H9 (cell line): Measurements from ENCODE around the gene ZNF683. TPM values are rescaled to one million over a fixed set of nuclear protein-coding genes. Genes with fewer than 3 reads are reported as not detected.

Source experiments
- DNase-seq: peaks from one replicate; pipeline ENCODE4 v3.0.0-alpha.2; 2017
- H2AFZ ChIP-seq: one replicate; pipeline ENCODE4 v1.6.1; 2013; ENCODE audit warnings: mild to moderate bottlenecking, low read length, control low read depth, moderate library complexity
- H2AK5ac ChIP-seq: 2 replicates; pipeline ENCODE4 v1.6.1; 2013; ENCODE audit warnings: low read length, control low read depth, mixed read lengths; ENCODE audit not compliant: insufficient read length
- H2BK120ac ChIP-seq: one replicate; pipeline ENCODE4 v1.6.1; 2013; ENCODE audit warnings: low read depth, mild to moderate bottlenecking, low read length, control low read depth, inconsistent platforms; ENCODE audit not compliant: poor library complexity, severe bottlenecking
- H2BK12ac ChIP-seq: 2 replicates; pipeline ENCODE4 v1.6.1; 2013; ENCODE audit warnings: low read length, control low read depth, mixed read lengths, low read depth; ENCODE audit not compliant: insufficient read length
- H2BK15ac ChIP-seq: 2 replicates; pipeline ENCODE4 v1.6.1; 2013; ENCODE audit warnings: low read depth, low read length, control low read depth
- H2BK20ac ChIP-seq: one replicate; pipeline ENCODE4 v1.6.1; 2013; ENCODE audit warnings: low read depth, mild to moderate bottlenecking, low read length, control low read depth, inconsistent platforms; ENCODE audit not compliant: poor library complexity, severe bottlenecking
- H2BK5ac ChIP-seq: 2 replicates; pipeline ENCODE4 v1.6.1; 2013; ENCODE audit warnings: low read length, control low read depth, mixed read lengths; ENCODE audit not compliant: insufficient read length
- H3K14ac ChIP-seq: 2 replicates; pipeline ENCODE4 v1.6.1; 2013; ENCODE audit warnings: low read length, control low read depth; ENCODE audit not compliant: insufficient read depth
- H3K18ac ChIP-seq: 2 replicates; pipeline ENCODE4 v1.6.1; 2013; ENCODE audit warnings: low read depth, mild to moderate bottlenecking, mixed read lengths, low read length, control low read depth; ENCODE audit not compliant: insufficient read length
- H3K23ac ChIP-seq: 2 replicates; pipeline ENCODE4 v1.6.1; 2013; ENCODE audit warnings: low read length, control low read depth, mixed read lengths, low read depth; ENCODE audit not compliant: insufficient read length
- H3K23me2 ChIP-seq: 2 replicates; pipeline ENCODE4 v1.6.1; 2013; ENCODE audit warnings: low read depth, mild to moderate bottlenecking, mixed read lengths, low read length, control low read depth; ENCODE audit not compliant: insufficient read length, poor library complexity, severe bottlenecking
- H3K27ac ChIP-seq: 2 replicates; pipeline ENCODE4 v1.5.1; 2013; ENCODE audit warnings: low read length, control low read depth, mixed read lengths, low read depth; ENCODE audit not compliant: insufficient read length
- H3K27me3 ChIP-seq: 2 replicates; pipeline ENCODE4 v1.6.1; 2013; ENCODE audit warnings: low read length, control low read depth, inconsistent platforms; ENCODE audit not compliant: insufficient read depth
- H3K4ac ChIP-seq: 2 replicates; pipeline ENCODE4 v1.6.1; 2013; ENCODE audit warnings: low read depth, mild to moderate bottlenecking, control low read depth, inconsistent platforms, low read length, moderate library complexity
- H3K4me1 ChIP-seq: 2 replicates; pipeline ENCODE4 v1.6.1; 2013; ENCODE audit warnings: low read length, control low read depth, inconsistent platforms; ENCODE audit not compliant: insufficient read depth
- H3K4me2 ChIP-seq: 2 replicates; pipeline ENCODE4 v1.6.1; 2013; ENCODE audit warnings: low read length, control low read depth, mixed read lengths; ENCODE audit not compliant: insufficient read length, insufficient read depth
- H3K56ac ChIP-seq: 2 replicates; pipeline ENCODE4 v1.6.1; 2013; ENCODE audit warnings: low read depth, mild to moderate bottlenecking, mixed read lengths, low read length, control low read depth; ENCODE audit not compliant: insufficient read length
- H3K79me1 ChIP-seq: 2 replicates; pipeline ENCODE4 v1.6.1; 2013; ENCODE audit warnings: low read depth, mild to moderate bottlenecking, moderate library complexity, low read length, control low read depth, inconsistent platforms; ENCODE audit not compliant: insufficient read depth, poor library complexity, severe bottlenecking
- H3K79me2 ChIP-seq: 2 replicates; pipeline ENCODE4 v1.6.1; 2013; ENCODE audit warnings: low read length, control low read depth, inconsistent platforms; ENCODE audit not compliant: insufficient read depth
- H3K9ac ChIP-seq: 2 replicates; pipeline ENCODE4 v1.6.1; 2013; ENCODE audit warnings: low read length, control low read depth, mixed read lengths; ENCODE audit not compliant: insufficient read length; ENCODE audit errors: extremely low read depth
- H3K9me3 ChIP-seq: one replicate; pipeline ENCODE4 v1.6.1; 2013; ENCODE audit warnings: low read depth, low read length, inconsistent platforms; ENCODE audit not compliant: control insufficient read depth
- H3T11ph ChIP-seq: one replicate; pipeline ENCODE4 v1.6.1; 2013; ENCODE audit warnings: mild to moderate bottlenecking, low read length, control low read depth, inconsistent platforms
- H4K20me1 ChIP-seq: one replicate; pipeline ENCODE4 v1.6.1; 2013; ENCODE audit not compliant: control insufficient read depth, insufficient read length, insufficient read depth
- H4K5ac ChIP-seq: 2 replicates; pipeline ENCODE4 v1.6.1; 2013; ENCODE audit warnings: low read depth, mild to moderate bottlenecking, mixed read lengths, low read length, control low read depth; ENCODE audit not compliant: insufficient read length
- H4K8ac ChIP-seq: replicated peaks from 2 replicates; pipeline ENCODE4 v1.6.1; 2013; ENCODE audit warnings: low read length, control low read depth, mixed read lengths, low read depth; ENCODE audit not compliant: insufficient read length
- H4K91ac ChIP-seq: 2 replicates; pipeline ENCODE4 v1.6.1; 2013; ENCODE audit warnings: low read depth, mild to moderate bottlenecking, moderate library complexity, mixed read lengths, low read length, control low read depth; ENCODE audit not compliant: insufficient read length
- H3K27ac Mint-ChIP-seq, 3 experiments: 2 replicates in 2 of 3; 3 replicates in 1 of 3; pipeline ENCODE4 v1.8.0; 2020 to 2021; ENCODE audit warnings: mixed read lengths in 3 of 3, mild to moderate bottlenecking in 1 of 3, moderate library complexity in 1 of 3
- H3K27me3 Mint-ChIP-seq: 2 replicates; pipeline ENCODE4 v1.8.0; 2021; ENCODE audit warnings: low read depth, mild to moderate bottlenecking, moderate library complexity, mixed read lengths
- H3K36me3 Mint-ChIP-seq, 3 experiments: 2 replicates in 2 of 3; 3 replicates in 1 of 3; pipeline ENCODE4 v1.8.0; 2020 to 2021; ENCODE audit warnings: low read depth in 3 of 3, mixed read lengths in 3 of 3; ENCODE audit not compliant: insufficient read depth in 1 of 3
- H3K4me1 Mint-ChIP-seq, 2 experiments: 2 replicates each; pipeline ENCODE4 v1.8.0; 2020; ENCODE audit warnings: mixed read lengths in 2 of 2
- H3K4me3 Mint-ChIP-seq, 2 experiments: 2 replicates in 1 of 2; 3 replicates in 1 of 2; pipeline ENCODE4 v1.8.0; 2020 to 2021; ENCODE audit warnings: mild to moderate bottlenecking in 2 of 2, mixed read lengths in 2 of 2, moderate library complexity in 1 of 2
- H3K9me3 Mint-ChIP-seq, 2 experiments: 2 replicates in 1 of 2; 3 replicates in 1 of 2; pipeline ENCODE4 v1.8.0; 2020; ENCODE audit warnings: mild to moderate bottlenecking in 2 of 2, mixed read lengths in 2 of 2, moderate library complexity in 1 of 2
- CTCF ChIP-seq: fragments of 200-600 bp; sonication (generic); conservative IDR thresholded peaks from 3 replicates; pipeline ENCODE4 v1.8.0; 2021; ENCODE audit warnings: antibody characterized with exemption, mild to moderate bottlenecking
- WGBS: extraction: QIAGEN DNeasy Blood & Tissue Kit; methylation state at CpG from one replicate; pipeline ENCODE4 v1.1.7; 2013; ENCODE audit warnings: missing lambda C conversion rate, low lambda C conversion rate, mixed read lengths; ENCODE audit not compliant: insufficient read length; ENCODE audit errors: extremely low coverage; 5-methylcytosine and 5-hydroxymethylcytosine counted together
- total RNA-seq: library from RNA; stranded (reverse); gene quantifications from 2 replicates; pipeline ENCODE4 v1.2.1, GENCODE V29; 2021

Gene ZNF683
- total RNA-seq, 1 experiment from 2014 or later: not detected

- Histone ChIP-seq H3K23ac (no peak overlapping the region), H3K23me2 (peaks cover 4% of the 10 kb centered on the region), H4K5ac (no peak overlapping the region), H4K91ac (no peak overlapping the region), H2AFZ (no peak overlapping the region), H3K9me3 (no peaks in the 10 kb centered on the region), H2BK20ac (no peak overlapping the region), H2BK5ac (no peak overlapping the region), H3K27ac (no peak overlapping the region), H3T11ph (no peak overlapping the region), H3K4me2 (no peak overlapping the region), H4K8ac (no peak overlapping the region), H3K27me3 (no peaks in the 10 kb centered on the region; the same call in 1 of the 2 replicates), H3K9ac (no peak overlapping the region), H2BK12ac (no peak overlapping the region), H3K4me1 (no peaks in the 10 kb centered on the region), H3K79me1 (no peaks in the 10 kb centered on the region), H3K4ac (no peak overlapping the region), H3K14ac (no peak overlapping the region), H2BK120ac (no peak overlapping the region), H2AK5ac (no peak overlapping the region), H2BK15ac (no peak overlapping the region), H3K79me2 (no peaks in the 10 kb centered on the region), H3K18ac (no peak overlapping the region), H4K20me1 (no peaks in the 10 kb centered on the region), H3K56ac (no peak overlapping the region)
- Mint-ChIP-seq H3K36me3 (no peaks in the 10 kb centered on the region), H3K4me1 (peaks cover 22 to 26% of the 10 kb centered on the region in 2 experiments), H3K27me3 (peaks cover 50% of the 10 kb centered on the region), H3K4me3 (no peak overlapping the region), H3K27ac (no peak overlapping the region), H3K9me3 (no peaks in the 10 kb centered on the region; a peak in 1 of 5 replicates)
- peak; percentile 20 for DNase-seq
- TF ChIP-seq CTCF: no peak
- whole genome bisulfite sequencing: no CpG with 5 or more reads among the region's 9 CpGs
Measured at GRCh38 chr1:26364956-26365355, 7.6 kb downstream of the ZNF683 start.
